PFSK-1 (cell line): ENCODE data around the gene VWA1.

ENCODE experiments used
- FOXP2 ChIP-seq: optimal IDR thresholded peaks from 2 replicates; pipeline ENCODE3; 2011; ENCODE audit warnings: borderline replicate concordance, control low read depth, inconsistent platforms; ENCODE audit not compliant: insufficient read depth; ENCODE audit errors: extremely low read length, extremely low read depth
- POLR2AphosphoS5 ChIP-seq: IDR thresholded peaks from 2 replicates; pipeline ENCODE4 v1.6.1; 2012; ENCODE audit warnings: low read depth, mild to moderate bottlenecking, control low read depth, low read length, moderate library complexity
- SIN3A ChIP-seq: IDR thresholded peaks from 2 replicates; pipeline ENCODE4 v1.6.1; 2012; ENCODE audit warnings: mild to moderate bottlenecking, low read length, moderate library complexity, borderline replicate concordance; ENCODE audit not compliant: insufficient read depth
- TAF1 ChIP-seq: IDR thresholded peaks from 2 replicates; pipeline ENCODE4 v1.6.1; 2012; ENCODE audit warnings: low read length, control low read depth, borderline replicate concordance; ENCODE audit not compliant: insufficient read depth
- TF ChIP-seq, protein P1 (sequence below), 2 experiments: IDR thresholded peaks; 2 replicates each; pipeline versions ENCODE4 v1.6.1 to v1.8.0; 2011 to 2012; ENCODE audit warnings: low read depth in 2 of 2, low read length in 2 of 2, control low read depth in 1 of 2, inconsistent platforms in 1 of 2, mild to moderate bottlenecking in 1 of 2, moderate library complexity in 1 of 2; ENCODE audit not compliant: insufficient read depth in 1 of 2

The VWA1 gene

GRCh38 chr1:1440262-1441001 is 4.9 kb downstream of the VWA1 start:
- no peak for TF ChIP-seq FOXP2
- TF ChIP-seq, protein P1, sequence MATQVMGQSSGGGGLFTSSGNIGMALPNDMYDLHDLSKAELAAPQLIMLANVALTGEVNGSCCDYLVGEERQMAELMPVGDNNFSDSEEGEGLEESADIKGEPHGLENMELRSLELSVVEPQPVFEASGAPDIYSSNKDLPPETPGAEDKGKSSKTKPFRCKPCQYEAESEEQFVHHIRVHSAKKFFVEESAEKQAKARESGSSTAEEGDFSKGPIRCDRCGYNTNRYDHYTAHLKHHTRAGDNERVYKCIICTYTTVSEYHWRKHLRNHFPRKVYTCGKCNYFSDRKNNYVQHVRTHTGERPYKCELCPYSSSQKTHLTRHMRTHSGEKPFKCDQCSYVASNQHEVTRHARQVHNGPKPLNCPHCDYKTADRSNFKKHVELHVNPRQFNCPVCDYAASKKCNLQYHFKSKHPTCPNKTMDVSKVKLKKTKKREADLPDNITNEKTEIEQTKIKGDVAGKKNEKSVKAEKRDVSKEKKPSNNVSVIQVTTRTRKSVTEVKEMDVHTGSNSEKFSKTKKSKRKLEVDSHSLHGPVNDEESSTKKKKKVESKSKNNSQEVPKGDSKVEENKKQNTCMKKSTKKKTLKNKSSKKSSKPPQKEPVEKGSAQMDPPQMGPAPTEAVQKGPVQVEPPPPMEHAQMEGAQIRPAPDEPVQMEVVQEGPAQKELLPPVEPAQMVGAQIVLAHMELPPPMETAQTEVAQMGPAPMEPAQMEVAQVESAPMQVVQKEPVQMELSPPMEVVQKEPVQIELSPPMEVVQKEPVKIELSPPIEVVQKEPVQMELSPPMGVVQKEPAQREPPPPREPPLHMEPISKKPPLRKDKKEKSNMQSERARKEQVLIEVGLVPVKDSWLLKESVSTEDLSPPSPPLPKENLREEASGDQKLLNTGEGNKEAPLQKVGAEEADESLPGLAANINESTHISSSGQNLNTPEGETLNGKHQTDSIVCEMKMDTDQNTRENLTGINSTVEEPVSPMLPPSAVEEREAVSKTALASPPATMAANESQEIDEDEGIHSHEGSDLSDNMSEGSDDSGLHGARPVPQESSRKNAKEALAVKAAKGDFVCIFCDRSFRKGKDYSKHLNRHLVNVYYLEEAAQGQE (IDR thresholded peaks at IDR 0.05; ENCODE audit: insufficient read depth in 1 of 2, low read depth in 2 of 2, low read length in 2 of 2): no peak
- TF ChIP-seq TAF1: no peak
- no peak for TF ChIP-seq POLR2AphosphoS5
- TF ChIP-seq SIN3A: no peak

DNA sequence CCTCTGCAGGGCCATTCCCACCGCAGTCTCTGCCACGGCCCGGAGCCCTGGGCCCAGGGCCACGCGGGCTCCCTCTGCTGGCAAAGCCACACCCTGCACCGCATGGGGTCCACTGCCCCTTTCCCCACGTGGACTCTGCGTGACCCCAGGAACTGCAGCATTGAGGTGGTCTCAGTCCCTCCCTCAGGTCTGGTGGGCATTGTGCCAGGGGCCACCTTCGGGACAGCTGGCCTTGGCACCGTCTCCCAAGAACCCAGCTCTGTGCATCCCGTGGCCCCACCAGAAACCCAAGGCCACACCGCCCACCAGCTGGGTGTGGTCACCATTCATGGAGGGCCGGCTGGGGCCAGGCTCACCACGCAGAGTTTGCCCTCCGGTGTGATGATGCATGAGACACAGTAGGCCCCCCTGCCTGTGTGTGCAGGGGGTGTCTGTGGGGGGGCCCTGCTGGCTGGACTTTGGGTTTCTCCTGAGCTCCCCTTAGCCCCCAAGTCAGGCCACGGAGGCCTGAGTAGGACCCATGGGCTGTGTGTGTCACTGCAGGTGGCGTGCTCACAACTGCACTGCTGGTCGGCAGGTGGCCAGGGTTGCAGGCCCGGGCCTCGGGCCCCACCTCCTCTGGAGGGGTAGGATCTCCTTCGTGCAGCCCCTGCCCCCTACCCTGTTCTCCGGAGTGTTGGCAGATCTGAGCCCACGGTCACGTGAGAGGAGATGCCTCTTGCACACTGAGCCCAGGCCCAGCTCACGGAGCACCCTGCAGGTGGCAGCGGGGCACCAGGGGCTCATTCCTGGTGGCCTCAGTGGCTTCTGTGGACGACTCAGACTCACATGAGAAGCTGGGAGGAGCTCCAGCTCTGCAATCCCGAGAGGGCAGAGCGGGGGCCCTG is 5.8 kb downstream of the VWA1 start:
- 0 out of 2 replicates have a peak, but pooled peaks have one; percentile 29 for TF ChIP-seq POLR2AphosphoS5
- no peak for TF ChIP-seq FOXP2

- TF ChIP-seq SIN3A: no peak
- TF ChIP-seq FOXP2: no peak
- TF ChIP-seq, protein P1 (IDR thresholded peaks at IDR 0.05; ENCODE audit: insufficient read depth in 1 of 2, low read depth in 2 of 2, low read length in 2 of 2): no peak
- TF ChIP-seq POLR2AphosphoS5: no peak
- TF ChIP-seq TAF1: no peak
Observed at GRCh38 chr1:1442069-1442770, 6.7 kb downstream of the VWA1 start.

- TF ChIP-seq SIN3A (no peak), TAF1 (no peak)
Observed at GRCh38 chr1:1449099-1449739, 13.7 kb downstream of the VWA1 start, which contains the start of gene ATAD3C. TSS of gene ATAD3C (plus strand) at chr1:1449689. CDS start at chr1:1450684, 995 bp downstream.

DNA sequence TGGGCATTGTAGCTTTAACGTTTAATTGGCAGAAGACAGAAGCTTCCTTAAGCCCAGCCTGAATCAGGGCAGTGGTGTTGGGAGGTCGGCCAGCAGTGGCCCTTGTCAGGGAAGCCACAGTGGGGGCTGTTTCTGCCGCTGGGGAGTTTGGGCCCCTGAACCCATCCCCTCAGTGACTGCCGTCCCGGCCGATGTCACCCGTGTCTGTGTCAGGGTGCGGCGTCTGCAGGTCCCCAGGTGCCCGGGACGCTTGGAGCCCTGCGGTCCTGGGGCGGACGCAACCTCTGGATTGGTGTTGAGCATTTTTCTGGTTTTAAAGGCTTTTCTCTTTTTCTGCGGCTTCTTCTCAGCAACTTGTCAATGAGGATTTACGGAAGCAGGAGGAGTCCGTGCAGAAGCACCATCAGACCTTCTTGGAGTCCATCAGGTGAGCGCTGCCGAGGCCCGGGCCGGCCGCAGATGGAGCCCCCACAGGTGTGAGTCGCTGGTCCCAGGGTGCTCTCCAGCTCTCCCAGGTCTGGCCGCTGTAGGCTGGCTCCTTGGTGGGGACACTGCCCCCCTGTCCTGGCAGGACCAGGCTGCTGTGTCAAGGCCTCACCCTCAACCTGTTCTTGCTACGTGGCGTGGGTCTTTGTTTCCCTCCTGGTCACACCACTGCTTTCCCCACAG is 16.3 kb downstream of the VWA1 start:
- TF ChIP-seq POLR2AphosphoS5: no peak
- TF ChIP-seq, protein P1 (IDR thresholded peaks at IDR 0.05; ENCODE audit: insufficient read depth in 1 of 2, low read depth in 2 of 2, low read length in 2 of 2): no peak
- no peak for TF ChIP-seq TAF1
- no peak for TF ChIP-seq SIN3A
- no peak for TF ChIP-seq FOXP2
